IPS-20b (cell line): ENCODE results near the gene KIAA0040.

Experiments
- H3K27ac ChIP-seq: one replicate; pipeline ENCODE4 v1.5.1; 2013; ENCODE audit warnings: low read length
- H3K27me3 ChIP-seq: 2 replicates; pipeline ENCODE4 v1.6.1; 2013; ENCODE audit warnings: mild to moderate bottlenecking, low read length, inconsistent platforms; ENCODE audit not compliant: insufficient read depth
- H3K36me3 ChIP-seq: 2 replicates; pipeline ENCODE4 v1.6.1; 2013; ENCODE audit warnings: low read depth, mild to moderate bottlenecking, inconsistent platforms, low read length, moderate library complexity; ENCODE audit not compliant: insufficient read depth
- H3K4me1 ChIP-seq: 2 replicates; pipeline ENCODE4 v1.6.1; 2013; ENCODE audit warnings: mild to moderate bottlenecking, control low read depth, inconsistent platforms, low read length, moderate library complexity; ENCODE audit not compliant: insufficient read depth
- H3K4me3 ChIP-seq: 2 replicates; pipeline ENCODE4 v1.5.1; 2013; ENCODE audit warnings: mild to moderate bottlenecking, low read length, inconsistent platforms
- H3K9ac ChIP-seq: 2 replicates; pipeline ENCODE4 v1.6.1; 2013; ENCODE audit warnings: low read depth, mild to moderate bottlenecking, inconsistent platforms, low read length, moderate library complexity
- H3K9me3 ChIP-seq: 2 replicates; pipeline ENCODE4 v1.6.1; 2013; ENCODE audit warnings: mild to moderate bottlenecking, low read depth, low read length, inconsistent platforms; ENCODE audit not compliant: insufficient read depth

The KIAA0040 gene

DNA sequence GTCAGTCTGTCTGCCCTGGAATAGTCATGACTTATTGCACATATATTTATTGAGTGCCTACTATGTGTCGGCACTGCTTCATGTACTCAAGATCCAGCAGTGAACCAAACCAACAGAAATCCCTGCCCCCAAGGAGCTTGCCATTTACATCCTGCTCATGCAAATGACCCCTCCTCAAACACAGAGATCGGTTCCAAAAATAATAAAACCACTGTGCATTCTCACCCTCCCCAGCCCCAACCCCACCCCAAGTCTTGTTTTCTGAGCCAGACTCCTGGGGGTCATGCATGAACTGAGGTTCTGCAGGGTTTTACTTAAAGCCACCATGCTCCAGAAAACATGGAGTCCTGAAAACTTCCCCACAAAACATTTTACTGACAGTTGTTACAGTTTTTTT lies 61.9 kb downstream of the KIAA0040 start:
- Histone ChIP-seq H3K27me3 (no peaks in the 10 kb centered on the region), H3K4me3 (no peak overlapping the region; the same call in 1 of the 2 replicates), H3K27ac (peak overlapping the region; percentile 66), H3K4me1 (peaks cover 34% of the 10 kb centered on the region), H3K9me3 (no peaks in the 10 kb centered on the region), H3K36me3 (no peaks in the 10 kb centered on the region), H3K9ac (peak overlapping the region; percentile 74; the same call in 1 of the 2 replicates)

DNA sequence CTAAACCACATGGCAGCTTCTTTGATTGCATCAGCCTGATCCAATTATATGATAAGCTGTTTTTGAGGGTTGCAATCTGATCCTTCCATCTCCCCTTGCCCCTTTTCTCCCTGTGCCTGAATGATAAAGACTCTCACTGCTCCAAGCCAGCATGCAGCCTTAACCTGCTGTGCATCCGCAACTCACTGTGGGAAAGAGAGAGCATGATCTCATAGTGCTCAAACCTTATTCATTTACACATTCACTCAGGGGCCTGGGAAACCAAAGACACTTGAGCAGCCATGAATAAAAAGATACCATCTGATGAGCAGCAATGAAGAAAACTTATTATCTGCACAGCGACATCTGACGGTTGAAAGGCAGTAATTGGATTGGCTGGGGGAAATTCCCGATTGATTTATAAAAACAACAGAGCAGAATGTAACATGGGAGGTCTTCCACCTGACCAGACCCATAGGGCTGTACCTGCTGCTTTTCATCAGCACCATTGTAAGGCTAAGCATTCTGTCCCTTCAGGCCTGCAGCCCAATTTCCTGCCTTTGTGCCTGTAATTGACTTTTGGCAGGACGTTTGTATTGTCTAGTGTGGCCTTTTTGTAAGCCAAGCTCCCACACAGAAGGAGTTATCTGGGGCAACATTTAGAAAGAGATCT lies 62.5 kb downstream of the KIAA0040 start:
- Histone ChIP-seq H3K4me3 (no peak overlapping the region; the same call in 1 of the 2 replicates), H3K4me1 (peaks cover 34% of the 10 kb centered on the region), H3K9me3 (no peaks in the 10 kb centered on the region), H3K36me3 (no peaks in the 10 kb centered on the region), H3K9ac (peak overlapping the region; percentile 74), H3K27me3 (no peaks in the 10 kb centered on the region), H3K27ac (peak overlapping the region; percentile 66)

DNA sequence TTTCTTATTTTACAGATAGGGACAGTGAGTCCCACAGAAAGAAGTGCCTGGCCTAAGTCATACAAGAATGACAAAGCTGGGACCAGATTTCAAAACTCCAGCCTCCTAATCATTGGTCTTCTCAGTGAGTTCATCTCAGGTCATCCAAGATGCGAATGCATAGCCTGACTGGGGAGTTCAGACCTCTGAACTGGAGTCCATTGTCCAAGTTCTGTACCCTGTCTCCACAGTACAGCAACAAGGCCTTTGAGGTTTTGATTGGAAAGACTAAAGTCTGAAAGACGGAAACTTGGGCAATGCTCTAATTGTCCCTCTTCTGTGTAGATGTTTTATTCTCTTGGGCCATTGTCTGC lies 63.0 kb downstream of the KIAA0040 start:
- Histone ChIP-seq H3K27ac (peak overlapping the region; percentile 66), H3K4me1 (peaks cover 34% of the 10 kb centered on the region), H3K9me3 (no peaks in the 10 kb centered on the region), H3K27me3 (no peaks in the 10 kb centered on the region), H3K36me3 (no peaks in the 10 kb centered on the region), H3K9ac (peak overlapping the region; percentile 74), H3K4me3 (no peak overlapping the region; the same call in 1 of the 2 replicates)

DNA sequence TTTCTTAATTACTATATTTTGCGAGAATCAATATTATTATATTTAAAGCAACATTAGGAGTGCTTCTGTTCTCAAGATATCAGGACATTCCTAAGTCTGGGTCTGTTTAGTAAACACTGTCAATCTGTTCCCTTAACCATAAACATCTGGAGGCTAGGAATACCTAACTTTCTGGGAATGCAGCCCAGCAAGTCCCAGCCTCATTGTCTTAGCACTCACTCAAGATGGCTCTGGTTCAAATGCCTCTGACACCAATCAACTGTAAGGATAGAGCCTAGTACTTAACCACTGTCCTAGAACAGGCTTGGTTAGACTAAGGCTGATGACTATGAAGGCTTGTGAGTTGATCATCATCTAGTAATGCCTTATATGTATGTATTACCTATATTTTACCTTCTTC lies 63.4 kb downstream of the KIAA0040 start:
- Histone ChIP-seq H3K9ac (peak overlapping the region; percentile 74), H3K9me3 (no peaks in the 10 kb centered on the region), H3K4me1 (peaks cover 34% of the 10 kb centered on the region), H3K4me3 (no peak overlapping the region), H3K27ac (peak overlapping the region; percentile 66), H3K36me3 (no peaks in the 10 kb centered on the region), H3K27me3 (no peaks in the 10 kb centered on the region)

DNA sequence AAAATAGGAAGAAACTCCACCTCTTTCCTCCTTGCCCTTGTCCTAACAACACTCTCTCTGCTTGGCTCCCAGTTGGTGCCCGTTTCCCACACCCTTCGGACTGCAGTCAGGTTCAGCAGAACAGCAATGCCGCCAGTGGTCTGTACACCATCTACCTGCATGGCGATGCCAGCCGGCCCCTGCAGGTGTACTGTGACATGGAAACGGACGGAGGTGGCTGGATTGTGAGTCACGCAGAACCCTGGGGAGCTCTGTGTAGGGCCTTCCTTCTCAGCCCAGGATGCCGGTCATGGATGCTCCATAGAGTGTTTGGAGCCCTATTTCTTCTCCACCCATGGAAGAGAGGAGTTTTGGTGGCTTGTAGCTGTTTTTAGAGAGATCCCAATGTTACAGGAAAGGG lies 64.1 kb downstream of the KIAA0040 start:
- Histone ChIP-seq H3K27ac (no peak overlapping the region), H3K9me3 (no peaks in the 10 kb centered on the region), H3K36me3 (no peaks in the 10 kb centered on the region), H3K9ac (no peak overlapping the region), H3K4me3 (no peak overlapping the region), H3K27me3 (no peaks in the 10 kb centered on the region), H3K4me1 (peaks cover 34% of the 10 kb centered on the region)

DNA sequence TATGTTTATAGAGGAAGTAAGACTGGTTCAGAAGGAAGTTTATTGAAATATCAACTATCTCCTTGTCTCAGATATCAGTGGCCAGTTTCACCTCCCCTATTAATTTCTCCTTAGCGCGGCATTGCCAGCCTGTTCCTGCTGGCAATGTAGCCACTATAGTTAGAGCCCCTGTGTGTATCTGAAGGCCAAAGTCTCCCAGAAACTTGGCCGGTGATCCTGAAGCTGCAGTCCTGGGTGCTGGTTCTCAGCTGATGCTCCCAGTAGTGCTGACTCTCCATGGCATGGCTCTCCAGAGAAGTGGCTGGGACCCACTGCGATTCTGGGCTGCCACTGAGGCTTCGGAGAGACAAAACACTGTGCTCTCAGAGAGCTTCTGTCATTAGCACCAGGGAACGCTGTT lies 65.0 kb downstream of the KIAA0040 start:
- no peaks in the 10 kb centered on the region for H3K36me3 ChIP-seq
- no peaks in the 10 kb centered on the region for H3K9me3 ChIP-seq
- H3K27me3 ChIP-seq: no peaks in the 10 kb centered on the region
- no peak overlapping the region for H3K27ac ChIP-seq
- no peak overlapping the region for H3K4me3 ChIP-seq
- peaks cover 34% of the 10 kb centered on the region for H3K4me1 ChIP-seq
- H3K9ac ChIP-seq: no peak overlapping the region

DNA sequence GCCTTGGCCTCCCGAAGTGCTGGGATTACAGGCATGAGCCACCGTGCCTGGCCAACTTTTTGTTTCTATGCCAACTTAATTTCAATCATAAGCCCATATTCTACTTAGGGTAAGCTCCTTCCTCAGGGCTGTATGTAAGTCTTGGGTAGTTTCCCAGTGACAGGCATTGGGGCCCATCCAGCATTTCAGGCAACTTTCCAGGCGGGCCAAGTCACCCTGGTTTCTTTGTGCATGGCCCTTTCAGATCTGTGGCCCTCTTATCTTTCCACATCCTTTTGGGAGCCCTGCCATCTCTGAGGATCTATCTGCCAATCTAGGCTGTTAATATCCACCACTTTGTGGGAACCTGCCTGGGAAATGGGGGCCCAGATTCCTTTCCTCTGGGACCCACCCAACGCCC lies 66.2 kb downstream of the KIAA0040 start:
- Histone ChIP-seq H3K9me3 (no peaks in the 10 kb centered on the region), H3K36me3 (no peaks in the 10 kb centered on the region), H3K4me1 (peaks cover 25% of the 10 kb centered on the region), H3K4me3 (no peak overlapping the region), H3K27me3 (no peaks in the 10 kb centered on the region), H3K9ac (no peak overlapping the region), H3K27ac (no peak overlapping the region)

DNA sequence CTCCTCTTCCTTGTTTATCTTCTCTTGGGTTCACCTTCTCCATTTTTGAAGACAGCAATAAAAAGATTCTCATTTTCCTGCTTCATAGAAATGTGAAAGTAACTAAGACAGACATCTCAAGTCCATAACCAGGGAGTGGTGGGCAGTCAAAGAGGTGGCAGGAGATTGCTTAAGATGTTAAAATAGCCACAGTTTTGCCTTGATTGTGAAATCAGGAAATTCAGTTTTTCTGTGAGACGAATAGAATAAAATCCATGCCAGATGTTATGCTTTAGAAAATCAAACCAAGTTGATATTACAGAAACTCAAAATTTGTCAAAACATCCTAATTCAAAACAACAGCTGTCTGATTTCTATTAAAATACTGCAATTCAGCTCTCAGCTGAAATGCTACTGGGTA lies 67.7 kb downstream of the KIAA0040 start:
- H3K27me3 ChIP-seq: no peaks in the 10 kb centered on the region
- no peak overlapping the region for H3K9ac ChIP-seq
- H3K4me1 ChIP-seq: peaks cover 10% of the 10 kb centered on the region
- H3K36me3 ChIP-seq: no peaks in the 10 kb centered on the region
- no peaks in the 10 kb centered on the region for H3K9me3 ChIP-seq
- no peak overlapping the region for H3K4me3 ChIP-seq
- H3K27ac ChIP-seq: no peak overlapping the region

DNA sequence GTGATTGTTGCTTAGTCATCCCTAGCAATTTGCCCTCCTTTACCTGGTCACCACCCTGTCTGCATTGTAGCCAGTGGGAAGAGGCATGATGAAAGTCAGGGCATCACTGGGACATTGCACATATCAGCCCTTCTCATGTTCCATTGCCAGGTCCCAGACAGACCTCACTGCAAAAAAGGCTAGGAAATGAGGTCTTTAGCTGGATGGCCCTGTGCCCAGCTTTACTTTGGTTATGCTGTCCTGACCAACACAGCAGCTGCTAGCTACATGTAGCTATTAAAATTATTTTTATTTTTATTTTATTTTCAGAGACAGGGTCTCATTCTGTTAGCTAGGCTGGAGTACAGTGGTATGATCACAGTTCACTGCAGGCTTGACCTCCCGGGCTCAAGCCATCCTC lies 72.1 kb downstream of the KIAA0040 start:
- Histone ChIP-seq H3K4me1 (no peaks in the 10 kb centered on the region), H3K4me3 (no peak overlapping the region), H3K9me3 (no peaks in the 10 kb centered on the region), H3K27me3 (no peaks in the 10 kb centered on the region), H3K27ac (no peak overlapping the region), H3K9ac (no peak overlapping the region), H3K36me3 (no peaks in the 10 kb centered on the region)

DNA sequence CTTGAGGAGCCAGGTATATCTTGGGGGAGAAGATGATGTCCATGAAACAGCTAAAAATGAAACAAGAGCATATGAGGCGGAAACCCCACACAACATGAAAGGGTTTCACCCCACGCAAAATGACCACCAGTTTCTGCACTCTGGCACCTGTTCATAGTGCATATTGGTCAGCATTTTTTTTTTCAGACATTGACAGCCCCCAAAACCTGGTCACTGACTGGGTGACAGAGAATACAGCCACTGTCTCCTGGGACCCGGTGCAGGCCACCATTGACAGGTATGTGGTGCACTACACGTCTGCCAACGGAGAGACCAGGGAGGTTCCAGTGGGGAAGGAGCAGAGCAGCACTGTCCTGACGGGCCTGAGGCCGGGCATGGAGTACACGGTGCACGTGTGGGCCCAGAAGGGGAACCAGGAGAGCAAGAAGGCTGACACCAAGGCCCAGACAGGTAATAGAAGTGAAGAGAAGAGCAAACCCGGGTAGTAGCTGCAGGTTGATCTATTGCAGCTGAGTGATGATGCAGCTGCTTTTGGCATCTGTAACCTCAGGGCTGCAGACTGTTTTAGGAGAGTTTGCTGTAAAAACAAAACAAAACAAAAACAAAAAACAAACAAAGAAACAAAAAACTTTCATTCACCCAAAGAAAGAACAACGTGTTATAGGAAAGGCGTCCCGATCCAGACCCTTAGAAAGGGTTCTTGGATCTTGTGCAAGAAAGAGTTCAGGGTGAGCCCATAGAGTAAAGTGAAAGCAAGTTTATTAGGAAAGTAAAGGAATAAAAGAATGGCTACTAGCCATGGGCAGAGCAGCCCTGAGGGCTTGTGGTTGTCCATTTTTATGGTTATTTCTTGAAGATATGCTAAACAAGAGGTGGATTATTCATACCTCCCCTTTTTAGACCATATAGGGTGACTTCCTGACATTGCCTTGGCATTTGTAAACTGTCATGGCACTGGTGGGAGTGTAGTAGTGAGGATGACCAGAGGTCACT lies 73.9 kb downstream of the KIAA0040 start:
- Histone ChIP-seq H3K4me3 (no peak overlapping the region), H3K4me1 (no peaks in the 10 kb centered on the region), H3K9me3 (no peaks in the 10 kb centered on the region), H3K27me3 (no peaks in the 10 kb centered on the region), H3K36me3 (no peaks in the 10 kb centered on the region), H3K27ac (no peak overlapping the region), H3K9ac (no peak overlapping the region)

DNA sequence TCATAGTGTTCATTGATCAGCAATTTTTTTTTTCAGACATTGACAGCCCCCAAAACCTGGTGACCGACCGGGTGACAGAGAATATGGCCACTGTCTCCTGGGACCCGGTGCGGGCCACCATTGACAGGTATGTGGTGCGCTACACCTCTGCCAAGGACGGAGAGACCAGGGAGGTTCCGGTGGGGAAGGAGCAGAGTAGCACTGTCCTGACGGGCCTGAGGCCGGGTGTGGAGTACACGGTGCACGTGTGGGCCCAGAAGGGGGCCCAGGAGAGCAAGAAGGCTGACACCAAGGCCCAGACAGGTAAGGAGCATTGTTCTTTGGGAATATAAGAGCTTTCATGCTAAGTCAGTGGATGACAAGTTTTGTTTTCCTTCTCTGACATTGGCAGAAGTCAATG lies 75.7 kb downstream of the KIAA0040 start:
- Histone ChIP-seq H3K9ac (no peak overlapping the region), H3K27me3 (no peaks in the 10 kb centered on the region), H3K9me3 (peaks cover 3% of the 10 kb centered on the region; the same call in 1 of the 2 replicates), H3K4me1 (no peaks in the 10 kb centered on the region), H3K4me3 (no peak overlapping the region), H3K27ac (no peak overlapping the region), H3K36me3 (no peaks in the 10 kb centered on the region)
